BLaER1 treated with 17β-estradiol and CSF1 and Interleukin-3, amounts not matched to agents 10 nM and 100 nM (cell line): ENCODE results near the gene CDH4.

Source experiments
- H3K27ac ChIP-seq, 11 experiments: shearing (Covaris generic); formaldehyde crosslinking; 2 replicates each; pipeline ENCODE4 v1.8.1; 2022
- H3K27me3 ChIP-seq, 11 experiments: shearing (Covaris generic); formaldehyde crosslinking; 2 replicates each; pipeline ENCODE4 v1.8.1; 2022
- H3K36me3 ChIP-seq, 11 experiments: shearing (Covaris generic); formaldehyde crosslinking; 2 replicates each; pipeline ENCODE4 v1.8.1; 2022
- H3K4me1 ChIP-seq, 10 experiments: shearing (Covaris generic); formaldehyde crosslinking; 2 replicates each; pipeline ENCODE4 v1.8.1; 2022
- H3K4me2 ChIP-seq, 11 experiments: shearing (Covaris generic); formaldehyde crosslinking; 2 replicates each; pipeline ENCODE4 v1.8.1; 2022
- H3K4me3 ChIP-seq, 10 experiments: shearing (Covaris generic); formaldehyde crosslinking; 2 replicates each; pipeline ENCODE4 v1.8.1; 2022
- H3K9ac ChIP-seq, 11 experiments: shearing (Covaris generic); formaldehyde crosslinking; 2 replicates each; pipeline ENCODE4 v1.8.1; 2022
- H3K9me3 ChIP-seq, 11 experiments: shearing (Covaris generic); formaldehyde crosslinking; replicated peaks in 1 of 11; 2 replicates each; pipeline ENCODE4 v1.8.1; 2022
- H4K20me1 ChIP-seq, 11 experiments: shearing (Covaris generic); formaldehyde crosslinking; 2 replicates each; pipeline ENCODE4 v1.8.1; 2022
- Cebpa-rat ChIP-seq, 11 experiments: shearing (Covaris generic); IDR thresholded peaks; 2 replicates each; pipeline ENCODE4 v1.8.1; 2022

The CDH4 gene

DNA sequence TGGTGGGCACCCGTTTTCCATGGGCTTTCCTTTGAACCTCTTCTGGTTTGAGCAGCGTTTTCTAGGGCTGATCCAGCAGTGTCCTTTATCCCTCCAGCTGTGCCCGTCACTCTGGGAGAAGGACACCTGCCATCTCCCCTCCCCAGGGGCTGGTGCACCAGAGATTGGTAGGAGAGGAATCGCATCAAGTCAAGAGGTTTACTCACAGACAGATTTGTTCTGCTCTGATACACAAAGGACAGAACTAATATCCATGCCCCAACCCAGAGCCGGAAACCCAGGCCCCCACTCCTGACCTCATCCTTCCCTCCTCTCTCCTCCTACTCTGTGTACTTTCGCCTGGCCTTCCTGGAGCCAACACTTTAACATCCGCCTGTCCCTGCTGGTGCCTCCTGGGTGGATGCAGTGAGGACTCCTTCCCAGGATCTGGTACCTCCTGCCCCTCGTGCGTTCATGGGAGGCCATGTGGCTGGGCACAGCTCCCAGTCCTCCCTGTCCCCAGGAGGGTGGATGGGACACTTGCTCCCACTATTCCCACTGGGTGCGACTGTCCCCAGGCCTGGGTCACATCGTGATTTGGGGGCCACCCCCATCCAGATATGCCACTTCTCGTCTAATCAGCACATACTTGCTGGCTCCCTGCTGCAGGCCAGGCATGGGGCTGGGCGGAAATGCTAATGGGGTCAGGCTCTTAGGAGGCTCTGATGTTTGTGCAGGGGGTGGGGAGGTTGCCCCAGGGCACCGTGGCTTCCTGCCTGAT, 286.3 kb downstream of the CDH4 start:
- Histone ChIP-seq H3K27ac (no peak overlapping the region), H3K4me3 (no peak overlapping the region), H3K9ac (no peak overlapping the region), H3K36me3 (no peaks in the 10 kb centered on the region), H3K4me1 (peaks cover 11 to 29% (median 21%) of the 10 kb centered on the region in 10 experiments), H3K9me3 (no peaks in the 10 kb centered on the region), H4K20me1 (peaks cover 0 to 11% (median 0%) of the 10 kb centered on the region in 11 experiments; a peak in 3 of 22 replicates), H3K27me3 (no peaks in the 10 kb centered on the region), H3K4me2 (peak overlapping the region; percentile 32 to 88 (median 73); a peak in 21 of 22 replicates)
- no peak for TF ChIP-seq Cebpa-rat (IDR thresholded peaks at IDR 0.05)

DNA sequence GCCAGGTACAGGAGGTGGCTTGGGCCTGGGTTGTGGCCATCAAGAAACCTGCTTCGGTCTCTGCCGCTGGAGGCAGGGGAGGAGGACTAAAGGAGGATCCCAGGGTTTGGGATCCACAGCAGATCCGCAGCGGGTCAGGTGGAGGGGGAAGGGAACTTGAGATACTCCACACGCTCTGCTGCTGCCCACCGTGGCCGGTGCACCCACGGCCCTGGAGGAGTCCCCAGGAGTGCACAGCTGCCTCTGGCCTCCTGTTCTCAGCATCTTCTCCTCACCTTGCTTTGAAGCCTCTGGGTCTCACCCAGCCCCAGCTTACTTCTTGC, 286.8 kb downstream of the CDH4 start:
- no peaks in the 10 kb centered on the region for H3K36me3 ChIP-seq
- peak overlapping the region; percentile 32 to 88 (median 73); a peak in 19 of 22 replicates for H3K4me2 ChIP-seq
- TF ChIP-seq Cebpa-rat (IDR thresholded peaks at IDR 0.05), result no peak
- H4K20me1 ChIP-seq, result peaks cover 0 to 8% (median 0%) of the 10 kb centered on the region in 11 experiments; a peak in 1 of 22 replicates
- no peaks in the 10 kb centered on the region for H3K27me3 ChIP-seq
- H3K9ac ChIP-seq, result no peak overlapping the region
- H3K27ac ChIP-seq, result no peak overlapping the region
- no peak overlapping the region for H3K4me3 ChIP-seq
- H3K4me1 ChIP-seq, result peaks cover 11 to 35% (median 24%) of the 10 kb centered on the region in 10 experiments
- no peaks in the 10 kb centered on the region for H3K9me3 ChIP-seq

DNA sequence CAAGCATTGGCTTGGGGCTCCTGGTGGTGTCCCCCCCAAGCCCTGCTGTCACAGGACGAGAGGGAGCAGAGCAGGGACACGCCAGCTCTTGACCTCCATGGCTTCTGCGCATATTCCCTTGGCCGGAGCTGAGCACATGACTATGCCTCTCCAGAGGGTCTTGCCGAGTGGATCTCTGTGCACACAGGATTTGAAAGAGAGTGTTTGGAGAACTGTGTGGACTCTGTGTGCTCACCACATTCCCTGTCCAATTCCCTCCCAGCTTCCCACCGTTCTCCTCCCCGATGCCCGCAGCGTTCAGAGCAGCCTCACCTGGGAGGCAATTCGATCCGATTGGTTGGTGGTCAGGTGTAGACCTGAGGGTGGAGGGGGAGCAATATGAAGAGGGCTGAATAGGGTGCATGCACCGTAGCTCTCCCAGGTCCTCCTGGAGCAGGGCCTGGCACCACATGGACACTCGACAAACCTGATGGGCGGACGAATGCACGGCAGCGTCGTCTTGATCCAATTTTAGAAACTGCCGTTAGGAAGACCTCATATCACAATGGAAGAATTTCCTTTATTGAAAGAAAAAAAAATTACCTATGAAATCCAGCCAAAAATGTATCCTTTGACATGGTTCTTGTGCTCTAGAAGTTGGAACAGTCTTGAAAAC, 287.8 kb downstream of the CDH4 start:
- no peak overlapping the region for H3K27ac ChIP-seq
- H3K36me3 ChIP-seq, result no peaks in the 10 kb centered on the region
- H3K27me3 ChIP-seq, result no peaks in the 10 kb centered on the region
- H3K9me3 ChIP-seq, result no peaks in the 10 kb centered on the region
- H4K20me1 ChIP-seq, result peaks cover 0 to 8% (median 0%) of the 10 kb centered on the region in 11 experiments; a peak in 1 of 22 replicates
- no peak overlapping the region for H3K4me3 ChIP-seq
- H3K4me2 ChIP-seq, result peak overlapping the region in 4 of 11 experiments; percentile 71 to 87 (median 82); a peak in 5 of 22 replicates
- H3K4me1 ChIP-seq, result peaks cover 11 to 40% (median 29%) of the 10 kb centered on the region in 10 experiments
- TF ChIP-seq Cebpa-rat (IDR thresholded peaks at IDR 0.05), result no peak
- no peak overlapping the region for H3K9ac ChIP-seq

DNA sequence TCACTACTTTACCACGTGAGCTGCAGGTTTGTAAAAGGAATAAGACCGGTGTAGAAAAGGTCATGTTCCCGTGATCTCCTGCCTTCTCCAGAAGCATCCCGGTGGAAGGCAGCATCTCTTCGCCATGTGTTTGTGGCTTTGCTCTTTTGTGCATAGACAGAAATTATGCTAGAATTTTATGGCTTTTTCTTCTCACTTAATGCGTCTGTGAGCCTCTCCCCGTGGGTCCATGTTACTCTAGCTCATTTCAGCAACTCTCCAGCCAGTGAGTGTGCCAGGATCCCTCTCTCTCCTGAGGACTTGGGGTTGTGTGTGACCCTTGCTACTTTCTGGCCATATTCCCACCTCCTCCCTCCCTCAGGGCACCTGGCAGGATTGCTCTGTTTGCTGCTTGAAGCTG, 289.5 kb downstream of the CDH4 start:
- Histone ChIP-seq H3K4me2 (no peak overlapping the region), H4K20me1 (peaks cover 0 to 8% (median 0%) of the 10 kb centered on the region in 11 experiments; a peak in 1 of 22 replicates), H3K27ac (no peak overlapping the region), H3K4me1 (peaks cover 11 to 40% (median 29%) of the 10 kb centered on the region in 10 experiments), H3K9me3 (no peaks in the 10 kb centered on the region), H3K4me3 (no peak overlapping the region), H3K36me3 (no peaks in the 10 kb centered on the region), H3K27me3 (no peaks in the 10 kb centered on the region), H3K9ac (no peak overlapping the region)
- no peak for TF ChIP-seq Cebpa-rat (IDR thresholded peaks at IDR 0.05)

DNA sequence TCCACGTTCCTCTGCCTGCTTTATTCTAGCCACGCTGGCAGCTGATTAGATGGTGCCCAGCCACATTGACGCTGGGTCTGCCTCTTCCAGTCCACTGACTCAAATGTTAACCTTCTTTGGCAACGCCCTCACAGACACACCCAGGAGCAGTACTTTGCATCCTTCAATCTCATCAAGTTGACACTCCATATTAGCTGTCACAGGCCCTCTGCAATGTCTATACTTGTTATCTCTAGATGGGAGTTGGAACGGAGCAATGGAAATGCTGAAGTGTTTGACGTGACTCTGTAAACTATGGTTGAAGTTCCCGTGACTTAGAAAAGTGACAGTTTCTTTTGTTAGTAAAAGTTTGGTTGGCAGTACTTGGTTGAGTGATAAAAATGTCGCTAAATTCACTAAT, 291.0 kb downstream of the CDH4 start:
- peak overlapping the region in 1 of 11 experiments; percentile 53; a peak in 4 of 22 replicates for H3K4me2 ChIP-seq
- no peaks in the 10 kb centered on the region for H3K36me3 ChIP-seq
- H3K27me3 ChIP-seq, result no peaks in the 10 kb centered on the region
- peaks cover 9 to 30% (median 22%) of the 10 kb centered on the region in 10 experiments for H3K4me1 ChIP-seq
- TF ChIP-seq Cebpa-rat (IDR thresholded peaks at IDR 0.05), result no peak
- no peak overlapping the region for H3K4me3 ChIP-seq
- peaks cover 0 to 8% (median 0%) of the 10 kb centered on the region in 11 experiments; a peak in 1 of 22 replicates for H4K20me1 ChIP-seq
- H3K27ac ChIP-seq, result no peak overlapping the region
- no peak overlapping the region for H3K9ac ChIP-seq
- H3K9me3 ChIP-seq, result no peaks in the 10 kb centered on the region

DNA sequence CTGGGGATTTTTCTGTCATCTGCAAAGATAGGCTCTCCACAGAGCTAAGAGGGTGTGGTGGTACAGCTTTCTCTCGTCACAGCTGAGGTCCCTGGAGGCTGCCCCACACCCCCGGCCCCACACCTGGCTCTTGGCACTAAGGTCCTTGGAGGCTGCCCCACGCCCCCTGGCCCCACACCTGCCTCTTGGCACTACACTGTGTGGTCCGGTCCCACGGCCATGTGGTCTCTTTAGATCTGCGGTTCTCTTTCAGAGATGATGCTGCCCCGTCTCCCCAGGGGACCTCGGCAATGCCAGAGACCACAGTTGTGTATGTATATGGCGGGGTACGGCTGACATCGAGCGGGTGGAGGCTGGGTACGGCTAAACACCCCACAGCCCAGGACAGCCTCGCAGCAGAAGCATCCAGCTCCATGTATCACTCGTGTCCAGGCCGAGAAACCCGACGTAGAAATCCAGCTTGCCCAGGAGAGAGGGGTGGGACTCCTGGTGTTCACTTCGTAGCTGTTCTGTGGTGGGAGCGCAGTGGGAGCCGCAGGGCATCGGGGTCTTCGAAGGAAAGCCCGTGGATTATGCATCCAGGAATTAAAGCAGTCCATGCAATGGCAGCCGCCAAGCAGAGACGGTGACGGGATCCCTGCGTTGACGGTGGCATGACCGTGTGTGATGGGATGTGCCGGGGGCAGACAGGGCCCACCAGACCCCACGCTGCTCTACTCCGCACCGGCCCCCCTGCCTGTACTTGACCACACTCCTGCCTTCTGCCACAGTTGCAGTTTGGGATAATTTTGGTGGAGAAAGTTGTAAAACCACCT, 292.1 kb downstream of the CDH4 start:
- H3K27ac ChIP-seq, result no peak overlapping the region
- H3K36me3 ChIP-seq, result no peaks in the 10 kb centered on the region
- no peak overlapping the region for H3K4me3 ChIP-seq
- no peaks in the 10 kb centered on the region for H3K9me3 ChIP-seq
- TF ChIP-seq Cebpa-rat (IDR thresholded peaks at IDR 0.05), result no peak
- no peak overlapping the region for H3K9ac ChIP-seq
- H3K4me2 ChIP-seq, result peak overlapping the region in 7 of 11 experiments; percentile 12 to 54 (median 37); a peak in 11 of 22 replicates
- peaks cover 0 to 20% (median 11%) of the 10 kb centered on the region in 10 experiments; a peak in 14 of 20 replicates for H3K4me1 ChIP-seq
- no peaks in the 10 kb centered on the region for H3K27me3 ChIP-seq
- no peaks in the 10 kb centered on the region for H4K20me1 ChIP-seq

DNA sequence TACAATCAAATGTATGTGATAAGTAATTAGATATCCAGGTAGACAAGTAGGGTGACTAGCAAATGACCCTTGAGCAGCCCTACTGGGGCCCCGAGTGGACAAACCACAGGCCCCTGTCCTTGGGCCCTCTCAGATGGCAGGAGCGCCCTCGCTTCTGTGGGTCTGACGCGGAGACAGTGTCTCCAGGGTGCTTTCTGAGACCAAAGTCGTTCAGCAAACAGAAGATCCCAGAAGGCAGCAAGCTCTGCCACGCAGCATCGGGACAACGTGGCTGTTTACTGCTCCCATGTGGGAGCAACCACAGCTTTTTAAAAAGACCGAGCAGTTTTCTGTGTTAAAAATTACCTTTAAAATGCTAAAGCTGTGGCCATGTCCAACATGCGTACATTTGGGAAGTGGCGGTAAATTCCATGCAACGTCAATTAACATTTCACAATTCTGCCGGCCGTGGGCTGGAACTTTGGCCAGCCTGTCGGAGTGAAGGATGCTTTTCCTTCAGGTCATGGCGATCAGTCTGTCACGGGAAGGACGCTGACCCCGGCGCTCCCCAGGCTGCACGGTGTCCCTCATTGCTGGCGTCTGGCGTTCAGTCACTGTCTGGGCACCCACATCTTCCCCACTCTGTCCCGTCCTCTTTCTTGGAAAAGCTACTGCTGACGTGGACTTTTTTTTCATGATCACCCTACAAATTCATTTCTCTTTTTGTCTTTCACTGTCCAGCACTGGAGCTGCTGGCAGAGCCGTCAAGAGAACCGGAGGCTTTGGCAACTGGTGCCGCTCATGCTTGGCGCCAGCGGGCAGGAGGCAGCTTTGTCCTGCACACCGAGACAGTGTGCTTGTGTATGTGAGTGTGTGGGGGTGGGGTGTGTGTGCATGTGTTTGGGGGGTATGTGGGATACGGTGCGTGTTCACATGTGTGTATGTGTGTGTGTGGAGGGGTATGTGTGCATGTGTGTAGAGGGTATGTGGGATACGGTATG, 293.1 kb downstream of the CDH4 start:
- Histone ChIP-seq H3K36me3 (no peaks in the 10 kb centered on the region), H3K4me3 (no peak overlapping the region), H3K9me3 (no peaks in the 10 kb centered on the region), H4K20me1 (no peaks in the 10 kb centered on the region), H3K27ac (no peak overlapping the region), H3K9ac (no peak overlapping the region), H3K4me2 (no peak overlapping the region), H3K27me3 (no peaks in the 10 kb centered on the region), H3K4me1 (peaks cover 0 to 14% (median 10%) of the 10 kb centered on the region in 10 experiments; a peak in 11 of 20 replicates)
- no peak for TF ChIP-seq Cebpa-rat (IDR thresholded peaks at IDR 0.05)

DNA sequence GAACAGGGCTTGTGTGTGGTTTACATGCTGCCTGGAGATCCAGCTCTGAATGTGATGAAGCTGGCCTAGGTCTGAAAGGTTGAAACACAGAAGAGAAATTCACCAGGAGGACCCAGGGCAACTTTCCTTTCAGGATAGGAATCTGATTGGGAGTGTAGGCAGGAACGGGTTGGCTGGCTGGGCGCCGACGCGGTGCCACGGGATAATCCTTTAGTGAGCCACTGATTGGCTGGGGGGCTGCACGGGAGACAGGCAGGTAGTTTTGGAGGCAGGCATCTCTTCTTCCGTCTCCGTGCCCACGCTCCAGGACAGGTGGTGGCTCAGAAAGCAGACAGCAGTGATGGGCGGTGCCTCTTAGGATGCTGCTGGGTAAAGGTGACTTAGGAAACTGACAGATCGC, 294.6 kb downstream of the CDH4 start:
- no peaks in the 10 kb centered on the region for H3K27me3 ChIP-seq
- H3K9ac ChIP-seq, result no peak overlapping the region
- H3K36me3 ChIP-seq, result no peaks in the 10 kb centered on the region
- TF ChIP-seq Cebpa-rat (IDR thresholded peaks at IDR 0.05), result no peak
- H3K27ac ChIP-seq, result no peak overlapping the region
- no peak overlapping the region for H3K4me3 ChIP-seq
- H3K4me2 ChIP-seq, result no peak overlapping the region
- no peaks in the 10 kb centered on the region for H4K20me1 ChIP-seq
- peaks cover 4 to 9% (median 6%) of the 10 kb centered on the region in 11 experiments; a peak in 19 of 22 replicates for H3K9me3 ChIP-seq
- H3K4me1 ChIP-seq, result peaks cover 0 to 14% (median 10%) of the 10 kb centered on the region in 10 experiments; a peak in 11 of 20 replicates
